Upper lobe of left lung (tissue), 6 donors: ENCODE data around the gene ATP5PO. TPM values are rescaled to one million over a fixed set of nuclear protein-coding genes. Genes with fewer than 3 reads are reported as not detected.

Source experiments
- ATAC-seq, 2 donors: fragments of 200-7000 bp; cut with Tn5 transposase; one replicate each; pipeline ENCODE4 v1.9.1; 2022; ENCODE audit warnings: mild to moderate bottlenecking in 2 of 2, moderate library complexity in 2 of 2; ENCODE audit not compliant: low FRiP score in 2 of 2
- DNase-seq, 2 donors: peaks; one replicate each; pipeline ENCODE4 v3.0.0-alpha.2; 2019 to 2020
- H3K27ac ChIP-seq, 4 donors: fragments of 200-600 bp; sonication (generic); one replicate each; pipeline ENCODE4 v1.5.1; 2016 to 2019
- H3K27me3 ChIP-seq, 4 donors: fragments of 200-600 bp; sonication (generic); one replicate each; pipeline ENCODE4 v1.5.1; 2017 to 2019
- H3K36me3 ChIP-seq, 4 donors: fragments of 200-600 bp; sonication (generic); one replicate each; pipeline ENCODE4 v1.5.1; 2016 to 2019
- H3K4me1 ChIP-seq, 4 donors: fragments of 200-600 bp; sonication (generic); one replicate each; pipeline ENCODE4 v1.5.1; 2018 to 2019
- H3K4me3 ChIP-seq, 4 donors: fragments of 200-600 bp; sonication (generic); one replicate each; pipeline ENCODE4 v1.5.1; 2017 to 2019; ENCODE audit warnings: mild to moderate bottlenecking in 2 of 4, moderate library complexity in 1 of 4
- H3K9me3 ChIP-seq, 4 donors: fragments of 200-600 bp; sonication (generic); one replicate each; pipeline ENCODE4 v1.5.1; 2018 to 2019
- EP300 ChIP-seq, 4 donors: sonication (generic); formaldehyde crosslinking; IDR thresholded peaks; one replicate each; pipeline ENCODE4 v1.5.1; 2017; ENCODE audit warnings: antibody characterized with exemption in 4 of 4, control low read depth in 2 of 4
- POLR2A ChIP-seq, 4 donors: fragments of 450-650 bp; IDR thresholded peaks; one replicate each; pipeline ENCODE4 v1.5.1; 2016 to 2017; ENCODE audit warnings: antibody characterized with exemption in 4 of 4, mild to moderate bottlenecking in 2 of 4
- POLR2AphosphoS5 ChIP-seq, 2 donors: sonication (generic); formaldehyde crosslinking; IDR thresholded peaks; one replicate each; pipeline ENCODE4 v1.5.1; 2017; ENCODE audit warnings: antibody characterized with exemption in 2 of 2
- WGBS, 2 donors: methylation state at CpG; one replicate each; pipeline ENCODE4 v1.1.5; 2017 to 2018; 5-methylcytosine and 5-hydroxymethylcytosine counted together
- total RNA-seq, 6 donors: library from RNA; depleted of rRNA in 4 of 6; stranded (reverse); fragments of >200 nt in 4 of 6; gene quantifications; one replicate each; pipeline versions ENCODE4 v1.1.0 to v1.2.1, GENCODE V29; 2016 to 2021
- TF ChIP-seq, protein P1 (sequence below), 6 experiments: fragments of 450-650 bp in 4 of 6; fragments of 200-600 bp in 2 of 6; sonication (generic) in 2 of 6; IDR thresholded peaks; one replicate each; pipeline ENCODE4 v1.5.1; 2016 to 2019; ENCODE audit warnings: antibody characterized with exemption in 6 of 6
- donor health status: DM: no; HTN: no; CAD: no; lungs with moderate emphysema.
- donor health status: DM: no; HTN: yes; CAD: no; lungs with severe emphysema.

ATP5PO gene
- total RNA-seq, 6 donors from 2014 or later, result 37.7 to 131 (median 102) TPM

DNA sequence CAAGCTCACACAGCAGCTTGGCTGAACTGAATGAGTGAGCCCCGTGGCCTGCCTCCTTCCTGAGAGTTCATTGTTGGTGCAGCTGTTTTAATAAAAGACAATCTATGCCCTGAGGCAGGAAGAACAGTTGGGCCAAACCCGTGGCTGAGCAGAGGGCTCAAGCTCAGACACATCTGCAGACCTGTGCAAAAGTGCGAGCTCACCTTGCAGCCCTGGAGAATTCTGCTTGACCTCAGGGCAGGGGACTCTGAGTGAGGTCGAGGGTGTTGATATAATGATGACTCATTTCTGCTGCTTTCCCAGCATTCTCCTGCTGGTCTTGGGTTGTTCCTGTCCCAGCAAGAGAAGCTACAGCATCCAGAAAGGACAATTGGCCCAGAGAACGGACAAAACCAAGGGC, 61.0 kb downstream of the ATP5PO start:
- H3K9me3 ChIP-seq, result no peaks in the 10 kb centered on the region
- ATAC-seq (no peak), DNase-seq (no peak)
- WGBS, 2 donors, result 57% methylated on average over 5 of the region's 5 CpGs
- no peaks in the 10 kb centered on the region for H3K27me3 ChIP-seq
- no peak overlapping the region for H3K4me3 ChIP-seq
- H3K27ac ChIP-seq, result no peak overlapping the region
- TF ChIP-seq POLR2A (IDR thresholded peaks at IDR 0.05), result no peak
- TF ChIP-seq EP300 (IDR thresholded peaks at IDR 0.05), result no peak
- TF ChIP-seq POLR2AphosphoS5 (IDR thresholded peaks at IDR 0.05), result no peak
- TF ChIP-seq, protein P1, sequence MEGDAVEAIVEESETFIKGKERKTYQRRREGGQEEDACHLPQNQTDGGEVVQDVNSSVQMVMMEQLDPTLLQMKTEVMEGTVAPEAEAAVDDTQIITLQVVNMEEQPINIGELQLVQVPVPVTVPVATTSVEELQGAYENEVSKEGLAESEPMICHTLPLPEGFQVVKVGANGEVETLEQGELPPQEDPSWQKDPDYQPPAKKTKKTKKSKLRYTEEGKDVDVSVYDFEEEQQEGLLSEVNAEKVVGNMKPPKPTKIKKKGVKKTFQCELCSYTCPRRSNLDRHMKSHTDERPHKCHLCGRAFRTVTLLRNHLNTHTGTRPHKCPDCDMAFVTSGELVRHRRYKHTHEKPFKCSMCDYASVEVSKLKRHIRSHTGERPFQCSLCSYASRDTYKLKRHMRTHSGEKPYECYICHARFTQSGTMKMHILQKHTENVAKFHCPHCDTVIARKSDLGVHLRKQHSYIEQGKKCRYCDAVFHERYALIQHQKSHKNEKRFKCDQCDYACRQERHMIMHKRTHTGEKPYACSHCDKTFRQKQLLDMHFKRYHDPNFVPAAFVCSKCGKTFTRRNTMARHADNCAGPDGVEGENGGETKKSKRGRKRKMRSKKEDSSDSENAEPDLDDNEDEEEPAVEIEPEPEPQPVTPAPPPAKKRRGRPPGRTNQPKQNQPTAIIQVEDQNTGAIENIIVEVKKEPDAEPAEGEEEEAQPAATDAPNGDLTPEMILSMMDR (IDR thresholded peaks at IDR 0.05), result no peak
- H3K36me3 ChIP-seq, result no peaks in the 10 kb centered on the region
- H3K4me1 ChIP-seq, result no peaks in the 10 kb centered on the region

Other genes with a start within 250 kb of the ATP5PO start
- 10 to 100 TPM; 25.0 to 54.6 (median 41.6) TPM for gene MRPS6, start 157.8 kb upstream of the ATP5PO start, total RNA-seq
- 10 to 100 TPM; 12.1 to 40.8 (median 13.7) TPM for gene SLC5A3, start 157.8 kb upstream of the ATP5PO start, total RNA-seq